PC-3 (cell line): ENCODE results near the gene PNCK. TPM values are rescaled to one million over a fixed set of nuclear protein-coding genes. Genes with fewer than 3 reads are reported as not detected.

ENCODE experiments used
- ATAC-seq: fragments of 200-7000 bp; cut with Tn5 transposase; 2 replicates; pipeline ENCODE4 v1.9.1; 2020; ENCODE audit warnings: mild to moderate bottlenecking, moderate library complexity
- BruUV-seq: library from RNA; stranded (reverse); fragments of 400-500 nt; replicated peaks from 2 replicates; lab custom pipeline; 2021; lab: Mats Ljungman, UMichigan
- CTCF ChIA-PET: fragments of 300-600 bp; sonication (Branson Sonifier 250); formaldehyde crosslinking; loops from one replicate; lab custom pipeline; 2022; ENCODE audit warnings: antibody characterized with exemption; lab: Charles Lee
- POLR2A ChIA-PET: fragments of 300-600 bp; sonication (Branson Sonifier 250); formaldehyde crosslinking; loops from one replicate; lab custom pipeline; 2022; ENCODE audit warnings: antibody characterized with exemption; ENCODE audit not compliant: unreplicated experiment; lab: Charles Lee
- DNase-seq: peaks from one replicate; pipeline ENCODE4 v3.0.0-alpha.2; 2015
- H2AFZ ChIP-seq: fragments of 300-600 bp; sonication (generic); 2 replicates; pipeline ENCODE4 v1.6.0; 2016; ENCODE audit warnings: antibody characterized with exemption, low read length
- H3F3A ChIP-seq: fragments of 300-600 bp; sonication (generic); one replicate; pipeline ENCODE4 v1.6.0; 2017; ENCODE audit warnings: antibody characterized with exemption, low read length, control low read depth, mild to moderate bottlenecking; ENCODE audit not compliant: unreplicated experiment
- H3K27ac ChIP-seq: fragments of 300-600 bp; sonication (generic); 2 replicates; pipeline ENCODE4 v1.5.1; 2016; ENCODE audit warnings: mild to moderate bottlenecking, low read length
- H3K27me3 ChIP-seq: fragments of 300-600 bp; sonication (generic); 2 replicates; pipeline ENCODE4 v1.6.1; 2016; ENCODE audit warnings: low read length, mixed read lengths
- H3K36me3 ChIP-seq: fragments of 300-600 bp; sonication (generic); 2 replicates; pipeline ENCODE4 v1.6.1; 2016; ENCODE audit warnings: low read depth, mixed run types, low read length, mixed read lengths
- H3K4me1 ChIP-seq: fragments of 300-600 bp; sonication (generic); 2 replicates; pipeline ENCODE4 v1.5.1; 2016; ENCODE audit warnings: low read length; ENCODE audit not compliant: insufficient read depth
- H3K4me2 ChIP-seq: fragments of 300-600 bp; sonication (generic); 2 replicates; pipeline ENCODE4 v1.6.0; 2016; ENCODE audit warnings: low read length
- H3K4me3 ChIP-seq: fragments of 300-600 bp; sonication (generic); 2 replicates; pipeline ENCODE4 v1.5.1; 2016; ENCODE audit warnings: mild to moderate bottlenecking, low read length, mixed read lengths
- H3K79me2 ChIP-seq: fragments of 300-600 bp; sonication (generic); 2 replicates; pipeline ENCODE4 v1.6.1; 2017; ENCODE audit warnings: low read length, mixed read lengths
- H3K9ac ChIP-seq: fragments of 300-600 bp; sonication (generic); 2 replicates; pipeline ENCODE4 v1.6.0; 2016; ENCODE audit warnings: mild to moderate bottlenecking, low read length
- H3K9me2 ChIP-seq: fragments of 300-600 bp; sonication (generic); replicated peaks from 2 replicates; pipeline ENCODE4 v1.6.1; 2016; ENCODE audit warnings: mixed run types, low read length, mixed read lengths
- H3K9me3 ChIP-seq: fragments of 300-600 bp; sonication (generic); 2 replicates; pipeline ENCODE4 v1.6.1; 2016; ENCODE audit warnings: low read length, mixed read lengths
- H4K20me1 ChIP-seq: fragments of 300-600 bp; sonication (generic); 2 replicates; pipeline ENCODE4 v1.6.1; 2016; ENCODE audit warnings: low read length, mixed read lengths
- CTCF ChIP-seq: fragments of 300-600 bp; sonication (generic); conservative IDR thresholded peaks from 2 replicates; pipeline ENCODE4 v1.5.1; 2017; ENCODE audit warnings: antibody characterized with exemption, low read depth, mild to moderate bottlenecking, low read length
- EZH2 ChIP-seq: fragments of 300-600 bp; sonication (generic); IDR thresholded peaks from one replicate; pipeline ENCODE4 v1.6.1; 2017; ENCODE audit warnings: antibody characterized with exemption, mild to moderate bottlenecking, low read length; ENCODE audit not compliant: unreplicated experiment
- EZH2phosphoT487 ChIP-seq: fragments of 300-600 bp; sonication (generic); IDR thresholded peaks from 2 replicates; pipeline ENCODE4 v1.6.1; 2018; ENCODE audit warnings: mild to moderate bottlenecking, antibody characterized with exemption, low read length, borderline replicate concordance
- intact Hi-C: fragments of 100-400 bp; cut with micrococcal nuclease; formaldehyde crosslinking; loops from 2 replicates; pipeline ENCODE4 v1.9.0; 2023
- total RNA-seq: library from RNA; depleted of rRNA; stranded (reverse); fragments of >200 nt; gene quantifications from 2 replicates; pipeline ENCODE4 v1.2.3, GENCODE V29; 2014

The PNCK gene
- total RNA-seq, 1 experiment from 2014 or later = 1.0 TPM

- H3K4me1 ChIP-seq = no peaks in the 10 kb centered on the region
Observed at GRCh38 chrX:153668423-153669173, 5.0 kb downstream of the PNCK start.

GRCh38 chrX:153667956-153668396 is 5.6 kb downstream of the PNCK start:
- H3K27ac ChIP-seq = no peak overlapping the region
- H4K20me1 ChIP-seq = no peaks in the 10 kb centered on the region
- H3K79me2 ChIP-seq = no peaks in the 10 kb centered on the region
- H3K9me2 ChIP-seq = no peaks in the 10 kb centered on the region
- no peak overlapping the region for H3K9ac ChIP-seq
- no peaks in the 10 kb centered on the region for H3K4me1 ChIP-seq
- no peaks in the 10 kb centered on the region for H3K36me3 ChIP-seq
- H3K27me3 ChIP-seq = no peaks in the 10 kb centered on the region
- TF ChIP-seq EZH2phosphoT487 (no peak), CTCF (peak; percentile 93), EZH2 (no peak)
- ATAC-seq (peak; percentile 87), DNase-seq (peak; percentile 82)
- ChIA-PET POLR2A (no interaction called here), CTCF (interaction anchor here (0.5 to 1.7 kb wide), 8 partner anchors 10 to 391 kb away, joined by 3 to 9 read pairs (median 5); partner anchors contain the start of gene CCNQ)
- intact Hi-C loops = loop anchor here (1.0 to 5.0 kb wide), 3 partner anchors 59 to 131 kb away; no protein-coding TSS in a partner anchor
- H3K4me2 ChIP-seq = peak overlapping the region; percentile 67
- H3F3A ChIP-seq = no peaks in the 10 kb centered on the region
- H3K9me3 ChIP-seq = no peaks in the 10 kb centered on the region
- H2AFZ ChIP-seq = peak overlapping the region; percentile 64
- BruUV-seq = no TSS peak
- H3K4me3 ChIP-seq = peak overlapping the region; percentile 41; the same call in 1 of the 2 replicates

More at GRCh38 chrX:153668423-153669173, 5.0 kb downstream of the PNCK start:
- no peak for ATAC-seq
- Histone ChIP-seq H3K27me3 (no peaks in the 10 kb centered on the region), H3F3A (no peaks in the 10 kb centered on the region), H2AFZ (peak overlapping the region; percentile 64; the same call in 1 of the 2 replicates), H4K20me1 (no peaks in the 10 kb centered on the region), H3K27ac (no peak overlapping the region), H3K9me2 (no peaks in the 10 kb centered on the region), H3K79me2 (no peaks in the 10 kb centered on the region), H3K4me2 (no peak overlapping the region), H3K36me3 (no peaks in the 10 kb centered on the region), H3K4me3 (no peak overlapping the region), H3K9ac (no peak overlapping the region), H3K9me3 (no peaks in the 10 kb centered on the region)
- no TSS peak for BruUV-seq
- TF ChIP-seq CTCF (no peak), EZH2phosphoT487 (no peak), EZH2 (no peak)
- intact Hi-C loops = loop anchor here (1.0 to 5.0 kb wide), 3 partner anchors 60 to 131 kb away; no protein-coding TSS in a partner anchor
- ChIA-PET CTCF (interaction anchor here (0.5 to 1.7 kb wide), 9 partner anchors 11 to 390 kb away, joined by 3 to 9 read pairs (median 5); partner anchors contain the start of gene CCNQ), POLR2A (no interaction called here)
- no peak for DNase-seq
